ENCODE data around the gene UTS2R. TPM values are rescaled to one million over a fixed set of nuclear protein-coding genes. Genes with fewer than 3 reads are reported as not detected.
"Not testable (repeated sequence)": the region's sequence is repeated elsewhere in the genome, so short reads cannot be mapped to it uniquely, and the experiment has no call there.

The UTS2R gene
- total RNA-seq, 1 donor from 2014 or later: 0.22 TPM

- H3K27me3 Mint-ChIP-seq: peaks cover 12% of the 10 kb centered on the region
- no peak for TF ChIP-seq CTCF (IDR thresholded peaks at IDR 0.05; ENCODE audit: unreplicated experiment)
- no peak overlapping the region for H3K27ac Mint-ChIP-seq
- no peaks in the 10 kb centered on the region for H3K9me3 Mint-ChIP-seq (ENCODE audit: low read depth)
- no peak overlapping the region for H3K4me3 Mint-ChIP-seq (ENCODE audit: low read depth)
- no peak for DNase-seq (ENCODE audit: low spot score, unreplicated experiment)
- H3K4me1 Mint-ChIP-seq (ENCODE audit: low read depth): peaks cover 5% of the 10 kb centered on the region
- no peaks in the 10 kb centered on the region for H3K36me3 Mint-ChIP-seq (ENCODE audit: insufficient read depth)
These were observed 16.7 kb upstream of the UTS2R start for GRCh38 chr17:82354804-82355308.

- no peaks in the 10 kb centered on the region for H3K36me3 Mint-ChIP-seq (ENCODE audit: insufficient read depth)
- TF ChIP-seq CTCF (IDR thresholded peaks at IDR 0.05; ENCODE audit: unreplicated experiment): no peak
- no peak overlapping the region for H3K4me3 Mint-ChIP-seq (ENCODE audit: low read depth)
- no peak for DNase-seq (ENCODE audit: low spot score, unreplicated experiment)
- no peak overlapping the region for H3K27ac Mint-ChIP-seq
- peaks cover 12% of the 10 kb centered on the region for H3K27me3 Mint-ChIP-seq
- no peaks in the 10 kb centered on the region for H3K9me3 Mint-ChIP-seq (ENCODE audit: low read depth)
- H3K4me1 Mint-ChIP-seq (ENCODE audit: low read depth): peaks cover 5% of the 10 kb centered on the region
These were observed 15.7 kb upstream of the UTS2R start for GRCh38 chr17:82355770-82356427.

GRCh38 chr17:82356845-82357355, 14.7 kb upstream of the UTS2R start:
- no peak overlapping the region for H3K27ac Mint-ChIP-seq
- TF ChIP-seq CTCF (IDR thresholded peaks at IDR 0.05; ENCODE audit: unreplicated experiment): no peak
- no peaks in the 10 kb centered on the region for H3K9me3 Mint-ChIP-seq (ENCODE audit: low read depth)
- H3K4me3 Mint-ChIP-seq (ENCODE audit: low read depth): no peak overlapping the region
- DNase-seq (ENCODE audit: low spot score, unreplicated experiment): no peak
- H3K36me3 Mint-ChIP-seq (ENCODE audit: insufficient read depth): no peaks in the 10 kb centered on the region
- peaks cover 4% of the 10 kb centered on the region for H3K4me1 Mint-ChIP-seq (ENCODE audit: low read depth)
- H3K27me3 Mint-ChIP-seq: peaks cover 15% of the 10 kb centered on the region

GRCh38 chr17:82357394-82357793, 14.2 kb upstream of the UTS2R start:
- no peaks in the 10 kb centered on the region for H3K9me3 Mint-ChIP-seq (ENCODE audit: low read depth)
- DNase-seq (ENCODE audit: low spot score, unreplicated experiment): no peak
- peaks cover 4% of the 10 kb centered on the region for H3K4me1 Mint-ChIP-seq (ENCODE audit: low read depth)
- H3K27me3 Mint-ChIP-seq: peaks cover 17% of the 10 kb centered on the region
- no peak overlapping the region for H3K4me3 Mint-ChIP-seq (ENCODE audit: low read depth)
- no peaks in the 10 kb centered on the region for H3K36me3 Mint-ChIP-seq (ENCODE audit: insufficient read depth)
- no peak overlapping the region for H3K27ac Mint-ChIP-seq
- no peak for TF ChIP-seq CTCF (IDR thresholded peaks at IDR 0.05; ENCODE audit: unreplicated experiment)

DNA sequence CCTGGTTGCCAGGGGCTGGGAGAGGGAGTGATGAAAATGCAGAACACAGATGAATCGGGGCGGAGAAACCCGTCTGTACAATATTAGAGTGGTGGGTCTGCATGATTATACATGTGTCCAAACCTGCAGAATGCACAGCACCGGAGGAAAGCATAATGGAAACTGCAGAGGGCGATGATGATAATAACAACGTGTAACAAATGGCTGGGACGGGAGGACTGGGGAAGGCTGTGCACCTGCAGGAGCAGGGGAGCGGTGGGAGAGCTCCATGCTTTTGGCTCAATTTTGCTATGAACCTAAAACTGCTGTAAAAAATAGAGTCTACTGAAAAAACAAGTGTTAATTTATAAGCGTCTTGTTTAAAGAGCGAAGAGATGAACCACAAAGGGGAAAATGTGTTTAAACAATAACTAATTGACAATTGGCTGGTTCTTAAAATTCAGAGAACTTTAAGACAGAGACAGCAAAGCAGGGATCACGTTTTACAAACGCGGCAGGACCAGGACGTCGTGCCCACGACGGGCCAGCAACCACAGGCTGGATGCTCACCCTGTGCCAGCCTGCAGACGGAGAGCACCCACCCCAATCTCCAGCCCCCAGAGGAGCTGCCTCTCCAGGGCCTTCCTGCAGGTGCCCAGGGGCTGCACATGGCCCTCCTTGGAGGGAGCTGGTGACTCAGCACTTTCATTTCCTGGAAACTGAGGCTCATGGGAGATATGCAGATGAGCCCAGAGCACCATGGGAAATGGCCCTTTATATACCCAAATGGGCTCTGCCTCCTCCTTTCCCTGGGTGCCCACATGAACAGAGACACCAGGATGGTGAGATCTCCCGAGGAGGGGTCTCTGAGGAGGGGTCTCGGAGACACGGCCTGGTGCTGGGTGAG, 12.9 kb upstream of the UTS2R start, which contains the start of gene TEX19:
TEX19 (plus strand) TSS at position 783 of the 886 bp plus-strand sequence. CDS start 2,904 bp downstream, outside the sequence.
- H3K27me3 Mint-ChIP-seq: peaks cover 22% of the 10 kb centered on the region
- no peak for TF ChIP-seq CTCF (IDR thresholded peaks at IDR 0.05; ENCODE audit: unreplicated experiment)
- no peak within 1 kb of the TSS for H3K27ac Mint-ChIP-seq
- H3K4me3 Mint-ChIP-seq (ENCODE audit: low read depth): no peak within 1 kb of the TSS
- no peaks in the 10 kb centered on the region for H3K9me3 Mint-ChIP-seq (ENCODE audit: low read depth)
- no peak for DNase-seq (ENCODE audit: low spot score, unreplicated experiment)
- peaks cover 4% of the 10 kb centered on the region for H3K4me1 Mint-ChIP-seq (ENCODE audit: low read depth)
- no peaks in the 10 kb centered on the region for H3K36me3 Mint-ChIP-seq (ENCODE audit: insufficient read depth)

- H3K4me1 Mint-ChIP-seq (ENCODE audit: low read depth); DNase-seq (ENCODE audit: low spot score, unreplicated experiment); H3K4me3 Mint-ChIP-seq (ENCODE audit: low read depth); H3K27ac Mint-ChIP-seq; H3K36me3 Mint-ChIP-seq (ENCODE audit: insufficient read depth); H3K9me3 Mint-ChIP-seq (ENCODE audit: low read depth): not testable (repeated sequence)
- peaks cover 23% of the 10 kb centered on the region for H3K27me3 Mint-ChIP-seq
These were observed 12.0 kb upstream of the UTS2R start for GRCh38 chr17:82359451-82360074.

All from progenitor cell of endocrine pancreas (in vitro differentiated cells).